ENCODE results near the gene ITGAD.

DNA sequence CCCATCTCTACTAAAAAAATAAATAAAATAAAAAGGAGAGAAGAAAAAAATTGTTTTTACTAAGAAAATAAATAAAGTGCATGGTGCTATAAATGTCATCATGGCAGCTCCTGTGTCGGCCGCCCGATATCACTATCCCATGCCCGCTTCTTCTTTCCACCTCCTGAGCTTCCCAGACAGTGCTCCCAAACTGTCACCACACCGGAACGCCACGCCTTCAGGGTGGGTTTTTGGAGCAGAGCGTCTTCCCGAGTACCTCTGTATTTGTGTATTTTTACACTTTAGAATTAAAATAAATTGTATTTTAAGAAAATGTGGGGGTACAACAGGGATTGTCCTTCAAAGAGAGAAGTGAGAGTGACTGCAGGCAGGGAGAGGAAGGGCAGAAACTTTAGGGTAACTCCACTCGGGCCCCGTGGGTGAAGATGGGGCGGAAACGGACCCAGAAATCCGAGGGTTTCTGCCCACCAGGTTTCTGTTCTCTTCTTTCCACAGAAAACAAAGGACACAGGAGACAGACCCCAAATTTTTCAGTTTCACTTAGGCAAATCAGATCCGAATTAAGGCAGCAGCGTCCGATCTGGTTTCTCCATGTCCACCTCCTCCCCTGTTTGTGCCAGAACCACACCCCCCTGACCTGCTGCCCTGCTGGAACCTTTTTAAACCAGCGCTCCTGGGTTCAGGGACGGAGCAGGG lies 41.7 kb upstream of the ITGAD start:
- TF ChIP-seq CTCF (IDR thresholded peaks at IDR 0.05) (no peak), POLR2A (IDR thresholded peaks at IDR 0.05) (no peak)

Measured in body of pancreas (tissue), 4 donors.